Suprapubic skin (tissue), 4 donors: ENCODE measurements around the gene PTBP3. TPM values are rescaled to one million over a fixed set of nuclear protein-coding genes. Genes with fewer than 3 reads are reported as not detected.

ENCODE experiments used
- DNase-seq, 2 donors: peaks; one replicate each; pipeline ENCODE4 v3.0.0-alpha.2; 2019; ENCODE audit warnings: low spot score in 2 of 2
- H3K27ac ChIP-seq: fragments of 200-600 bp; sonication (generic); one replicate; pipeline ENCODE4 v1.5.1; 2019
- H3K27me3 ChIP-seq: fragments of 200-600 bp; sonication (generic); one replicate; pipeline ENCODE4 v1.5.1; 2019
- H3K36me3 ChIP-seq: fragments of 200-600 bp; sonication (generic); one replicate; pipeline ENCODE4 v1.5.1; 2019
- H3K4me1 ChIP-seq: fragments of 200-600 bp; sonication (generic); one replicate; pipeline ENCODE4 v1.5.1; 2019
- H3K4me3 ChIP-seq: fragments of 200-600 bp; sonication (generic); one replicate; pipeline ENCODE4 v1.5.1; 2019; ENCODE audit warnings: mild to moderate bottlenecking
- H3K9me3 ChIP-seq: fragments of 200-600 bp; sonication (generic); one replicate; pipeline ENCODE4 v1.5.1; 2019
- EP300 ChIP-seq: sonication (generic); formaldehyde crosslinking; IDR thresholded peaks from one replicate; pipeline ENCODE4 v1.6.1; 2017; ENCODE audit warnings: antibody characterized with exemption
- POLR2A ChIP-seq, 2 donors: fragments of 450-650 bp; IDR thresholded peaks; one replicate each; pipeline ENCODE4 v1.6.1; 2017; ENCODE audit warnings: antibody characterized with exemption in 2 of 2, mild to moderate bottlenecking in 2 of 2, moderate library complexity in 2 of 2
- POLR2AphosphoS5 ChIP-seq, 3 donors: sonication (generic); formaldehyde crosslinking; IDR thresholded peaks; one replicate each; pipeline ENCODE4 v1.6.1; 2017; ENCODE audit warnings: antibody characterized with exemption in 3 of 3
- WGBS: methylation state at CpG from one replicate; pipeline ENCODE4 v1.1.5; 2018; 5-methylcytosine and 5-hydroxymethylcytosine counted together
- total RNA-seq, 4 donors: library from RNA; depleted of rRNA; stranded (reverse); fragments of >200 nt; gene quantifications; one replicate each; pipeline ENCODE4 v1.1.0, GENCODE V29; 2016
- TF ChIP-seq, protein P1 (sequence below), 2 donors: fragments of 200-600 bp in 1 of 2; fragments of 450-650 bp in 1 of 2; sonication (generic) in 1 of 2; IDR thresholded peaks; one replicate each; pipeline ENCODE4 v1.5.1; 2016 to 2019; ENCODE audit warnings: antibody characterized with exemption in 2 of 2, mild to moderate bottlenecking in 1 of 2, moderate library complexity in 1 of 2

The PTBP3 gene
- total RNA-seq, 4 donors from 2014 or later: 90.4 to 333 (median 168) TPM

DNA sequence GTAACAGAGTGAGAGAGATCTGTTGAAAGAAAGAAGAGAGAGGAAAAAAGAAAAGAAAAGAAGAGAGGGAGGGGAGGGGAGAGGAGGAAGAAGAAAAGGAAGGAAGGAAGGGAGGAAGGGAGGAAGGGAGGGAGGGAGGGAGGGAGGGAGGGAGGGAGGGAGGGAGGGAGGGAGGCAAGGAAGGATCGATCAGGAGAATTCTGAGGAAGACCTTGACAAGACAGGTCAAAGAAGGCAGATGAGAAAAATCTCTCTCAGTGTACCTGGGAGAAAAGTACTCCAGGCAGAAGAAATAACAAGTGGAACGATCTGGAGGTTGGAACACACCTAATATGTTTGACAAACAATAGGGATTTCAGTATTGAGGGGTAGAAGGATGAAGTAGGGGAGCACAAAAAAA, 93.7 kb downstream of the PTBP3 start:
- Histone ChIP-seq H3K4me3 (no peak overlapping the region), H3K9me3 (no peaks in the 10 kb centered on the region), H3K27ac (no peak overlapping the region), H3K27me3 (no peaks in the 10 kb centered on the region), H3K36me3 (no peaks in the 10 kb centered on the region), H3K4me1 (no peaks in the 10 kb centered on the region)
- DNase-seq: no peak
- WGBS: 94% methylated on average over 2 of the region's 2 CpGs
- TF ChIP-seq EP300 (no peak), POLR2AphosphoS5 (IDR thresholded peaks at IDR 0.05) (no peak), POLR2A (IDR thresholded peaks at IDR 0.05) (no peak)
- TF ChIP-seq, protein P1, sequence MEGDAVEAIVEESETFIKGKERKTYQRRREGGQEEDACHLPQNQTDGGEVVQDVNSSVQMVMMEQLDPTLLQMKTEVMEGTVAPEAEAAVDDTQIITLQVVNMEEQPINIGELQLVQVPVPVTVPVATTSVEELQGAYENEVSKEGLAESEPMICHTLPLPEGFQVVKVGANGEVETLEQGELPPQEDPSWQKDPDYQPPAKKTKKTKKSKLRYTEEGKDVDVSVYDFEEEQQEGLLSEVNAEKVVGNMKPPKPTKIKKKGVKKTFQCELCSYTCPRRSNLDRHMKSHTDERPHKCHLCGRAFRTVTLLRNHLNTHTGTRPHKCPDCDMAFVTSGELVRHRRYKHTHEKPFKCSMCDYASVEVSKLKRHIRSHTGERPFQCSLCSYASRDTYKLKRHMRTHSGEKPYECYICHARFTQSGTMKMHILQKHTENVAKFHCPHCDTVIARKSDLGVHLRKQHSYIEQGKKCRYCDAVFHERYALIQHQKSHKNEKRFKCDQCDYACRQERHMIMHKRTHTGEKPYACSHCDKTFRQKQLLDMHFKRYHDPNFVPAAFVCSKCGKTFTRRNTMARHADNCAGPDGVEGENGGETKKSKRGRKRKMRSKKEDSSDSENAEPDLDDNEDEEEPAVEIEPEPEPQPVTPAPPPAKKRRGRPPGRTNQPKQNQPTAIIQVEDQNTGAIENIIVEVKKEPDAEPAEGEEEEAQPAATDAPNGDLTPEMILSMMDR (IDR thresholded peaks at IDR 0.05): no peak

GRCh38 chr9:112239284-112239683, 94.1 kb downstream of the PTBP3 start:
- Histone ChIP-seq H3K4me1 (no peaks in the 10 kb centered on the region), H3K36me3 (no peaks in the 10 kb centered on the region), H3K9me3 (no peaks in the 10 kb centered on the region), H3K27me3 (no peaks in the 10 kb centered on the region), H3K4me3 (no peak overlapping the region), H3K27ac (no peak overlapping the region)
- TF ChIP-seq, protein P1 (IDR thresholded peaks at IDR 0.05): no peak
- no peak for TF ChIP-seq POLR2A (IDR thresholded peaks at IDR 0.05)
- TF ChIP-seq POLR2AphosphoS5 (IDR thresholded peaks at IDR 0.05): no peak
- TF ChIP-seq EP300: no peak
- 84% methylated on average over 3 of the region's 3 CpGs for WGBS
- no peak for DNase-seq

DNA sequence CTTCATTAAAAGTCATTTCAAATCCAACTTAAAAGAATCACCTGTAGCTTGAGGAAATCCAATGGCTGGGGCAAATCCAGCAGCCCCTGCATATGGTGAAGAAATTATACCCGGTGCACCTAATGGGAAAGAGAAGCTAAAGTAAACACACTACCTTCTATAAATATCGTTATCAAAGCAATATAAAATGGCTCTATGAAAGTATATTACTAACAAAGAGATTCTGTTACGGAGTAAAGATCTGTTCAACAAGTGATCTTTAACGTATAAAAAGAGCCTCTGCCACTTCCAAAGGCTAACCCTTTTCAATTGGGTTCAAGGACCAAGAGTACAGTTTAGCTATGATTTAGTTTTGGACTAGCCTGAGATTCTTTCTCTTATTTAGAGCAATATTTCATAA, 98.6 kb downstream of the PTBP3 start:
- TF ChIP-seq EP300 (no peak), POLR2A (IDR thresholded peaks at IDR 0.05) (no peak), POLR2AphosphoS5 (IDR thresholded peaks at IDR 0.05) (no peak)
- TF ChIP-seq, protein P1 (IDR thresholded peaks at IDR 0.05): no peak
- Histone ChIP-seq H3K36me3 (peaks cover 11% of the 10 kb centered on the region), H3K4me3 (no peak overlapping the region), H3K9me3 (no peaks in the 10 kb centered on the region), H3K27me3 (no peaks in the 10 kb centered on the region), H3K4me1 (no peaks in the 10 kb centered on the region), H3K27ac (no peak overlapping the region)
- 97% methylated on average over 4 of the region's 4 CpGs for WGBS
- no peak for DNase-seq

DNA sequence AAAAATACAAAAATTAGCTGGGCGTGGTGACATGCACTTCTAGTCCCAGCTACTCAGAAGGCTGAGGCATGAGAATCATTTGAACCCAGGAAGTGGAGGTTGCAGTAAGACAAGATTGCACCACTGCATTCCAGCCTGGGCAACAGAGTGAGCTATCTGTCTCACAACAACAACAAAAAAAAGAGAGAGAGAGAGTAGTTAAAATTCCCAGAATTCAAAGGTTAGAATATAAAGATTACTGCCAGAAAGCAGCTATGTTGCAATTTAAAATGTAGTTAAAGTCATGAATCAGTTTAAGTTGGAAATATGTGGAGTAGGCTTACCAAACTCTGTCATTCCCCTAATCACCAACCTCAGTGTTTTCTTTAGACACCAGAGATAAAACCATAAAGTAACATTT, 99.7 kb downstream of the PTBP3 start:
- no peak for DNase-seq
- Histone ChIP-seq H3K27ac (no peak overlapping the region), H3K9me3 (no peaks in the 10 kb centered on the region), H3K27me3 (no peaks in the 10 kb centered on the region), H3K4me3 (no peak overlapping the region), H3K4me1 (no peaks in the 10 kb centered on the region), H3K36me3 (peaks cover 12% of the 10 kb centered on the region)
- 86% methylated on average over 1 of the region's 1 CpG for WGBS
- TF ChIP-seq EP300 (no peak), POLR2A (IDR thresholded peaks at IDR 0.05) (no peak), POLR2AphosphoS5 (IDR thresholded peaks at IDR 0.05) (no peak)
- TF ChIP-seq, protein P1 (IDR thresholded peaks at IDR 0.05): no peak

DNA sequence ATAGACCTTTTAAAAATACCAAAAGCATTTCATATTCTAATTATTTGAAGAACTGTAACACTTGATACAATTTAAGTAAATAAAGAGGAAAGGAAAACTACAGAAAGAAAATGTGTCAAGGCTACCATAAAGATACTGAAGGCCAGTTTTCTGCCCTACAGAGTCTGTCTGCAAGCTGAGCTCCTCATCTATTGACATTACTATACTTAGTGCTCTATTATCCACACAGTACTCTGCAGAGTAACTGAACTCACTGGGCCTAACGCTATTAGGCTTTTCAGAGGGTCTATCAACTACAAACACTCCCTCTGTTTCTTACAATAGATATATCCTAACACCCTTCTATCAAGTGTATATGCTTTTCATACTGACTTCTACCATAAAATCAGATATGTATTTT, 101.2 kb downstream of the PTBP3 start:
- WGBS: 100% methylated on average over 1 of the region's 1 CpG
- Histone ChIP-seq H3K4me1 (no peaks in the 10 kb centered on the region), H3K4me3 (no peak overlapping the region), H3K27me3 (no peaks in the 10 kb centered on the region), H3K27ac (no peak overlapping the region), H3K36me3 (peaks cover 25% of the 10 kb centered on the region), H3K9me3 (no peaks in the 10 kb centered on the region)
- DNase-seq: no peak
- TF ChIP-seq POLR2AphosphoS5 (IDR thresholded peaks at IDR 0.05) (no peak), EP300 (no peak), POLR2A (IDR thresholded peaks at IDR 0.05) (no peak)
- TF ChIP-seq, protein P1 (IDR thresholded peaks at IDR 0.05): no peak
